ENCODE measurements around the gene CENPQ. TPM values are rescaled to one million over a fixed set of nuclear protein-coding genes. Genes with fewer than 3 reads are reported as not detected.
"Not testable (repeated sequence)": the region's sequence is repeated elsewhere in the genome, so short reads cannot be mapped to it uniquely, and the experiment has no call there.

CENPQ gene
- total and polyA plus RNA-seq, 5 donors from 2014 or later: 1.3 to 7.5 (median 4.8) TPM

DNA sequence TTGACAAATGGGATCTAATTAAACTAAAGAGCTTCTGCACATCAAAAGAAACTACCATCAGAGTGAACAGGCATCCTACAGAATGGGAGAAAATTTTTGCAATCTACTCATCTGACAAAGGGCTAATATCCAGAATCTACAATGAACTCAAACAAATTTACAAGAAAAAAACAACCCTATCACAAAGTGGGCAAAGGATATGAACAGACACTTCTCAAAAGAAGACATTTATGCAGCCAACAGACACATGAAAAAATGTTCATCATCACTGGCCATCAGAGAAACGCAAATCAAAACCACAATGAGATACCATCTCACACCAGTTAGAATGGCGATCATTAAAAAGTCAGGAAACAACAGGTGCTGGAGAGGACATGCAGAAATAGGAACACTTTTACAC, 13.4 kb downstream of the CENPQ start:
- not testable (repeated sequence) for H3K9me3 ChIP-seq (ENCODE audit: control insufficient read depth in 2 of 2, low read length in 2 of 2); H3K27me3 Mint-ChIP-seq; H3K36me3 ChIP-seq (ENCODE audit: control insufficient read depth, insufficient read depth, low read length); H3K4me3 Mint-ChIP-seq; H3K27ac Mint-ChIP-seq; H3K4me3 ChIP-seq (ENCODE audit: low read depth, low read length); H3K27ac ChIP-seq (ENCODE audit: insufficient read depth, low read length, poor library complexity, severe bottlenecking); H3K4me1 Mint-ChIP-seq; H3K27me3 ChIP-seq (ENCODE audit: control insufficient read depth, insufficient read depth, low read length); DNase-seq; H3K4me1 ChIP-seq (ENCODE audit: control insufficient read depth, insufficient read depth, low read length, poor library complexity, severe bottlenecking); ATAC-seq (ENCODE audit: low read depth in 2 of 2)
- Mint-ChIP-seq H3K9me3 (peaks cover 0 to 12% (median 0%) of the 10 kb centered on the region in 7 donors), H3K36me3 (peaks cover 50% of the 10 kb centered on the region)

DNA sequence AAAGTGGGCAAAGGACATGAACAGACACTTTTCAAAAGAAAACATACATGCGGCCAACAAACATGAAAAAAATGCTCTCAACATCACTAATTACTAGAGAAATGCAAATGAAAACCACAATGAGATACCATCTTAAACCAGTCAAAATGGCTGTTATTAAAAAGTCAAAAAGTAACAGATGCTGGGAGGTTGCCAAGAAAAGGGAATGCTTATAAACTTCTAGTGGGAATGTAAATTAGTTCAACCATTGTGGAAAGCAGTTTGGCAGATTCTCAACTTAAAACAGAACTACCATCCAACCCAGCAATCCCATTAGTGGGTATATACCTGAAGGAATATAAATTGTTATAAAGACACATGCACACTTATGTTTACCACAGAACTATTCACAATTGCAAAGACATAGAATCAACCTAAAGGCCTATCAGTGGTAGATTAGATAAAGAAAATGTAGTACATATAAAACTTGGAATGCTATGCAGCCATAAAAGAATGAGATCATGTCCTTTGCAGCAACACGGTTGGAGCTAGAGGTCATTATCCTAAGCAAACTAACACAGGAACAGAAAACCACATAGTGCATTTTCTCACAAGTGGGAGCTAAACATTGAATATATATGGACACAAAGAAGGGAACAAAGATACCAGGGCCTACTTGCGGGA, 16.3 kb downstream of the CENPQ start:
- ATAC-seq (ENCODE audit: low read depth in 2 of 2): no peak
- Histone ChIP-seq H3K4me3 (ENCODE audit: low read depth, low read length) (no peak overlapping the region), H3K36me3 (ENCODE audit: control insufficient read depth, insufficient read depth, low read length) (no peaks in the 10 kb centered on the region), H3K27ac (ENCODE audit: insufficient read depth, low read length, poor library complexity, severe bottlenecking) (no peak overlapping the region), H3K9me3 (ENCODE audit: control insufficient read depth in 2 of 2, low read length in 2 of 2) (no peaks in the 10 kb centered on the region), H3K27me3 (ENCODE audit: control insufficient read depth, insufficient read depth, low read length) (no peaks in the 10 kb centered on the region), H3K4me1 (ENCODE audit: control insufficient read depth, insufficient read depth, low read length, poor library complexity, severe bottlenecking) (no peaks in the 10 kb centered on the region)
- Mint-ChIP-seq H3K36me3 (peaks cover 29% of the 10 kb centered on the region), H3K4me3 (no peak overlapping the region), H3K4me1 (no peaks in the 10 kb centered on the region), H3K27ac (no peak overlapping the region), H3K27me3 (no peaks in the 10 kb centered on the region), H3K9me3 (peaks cover 0 to 12% (median 0%) of the 10 kb centered on the region in 7 donors)
- DNase-seq: no peak

DNA sequence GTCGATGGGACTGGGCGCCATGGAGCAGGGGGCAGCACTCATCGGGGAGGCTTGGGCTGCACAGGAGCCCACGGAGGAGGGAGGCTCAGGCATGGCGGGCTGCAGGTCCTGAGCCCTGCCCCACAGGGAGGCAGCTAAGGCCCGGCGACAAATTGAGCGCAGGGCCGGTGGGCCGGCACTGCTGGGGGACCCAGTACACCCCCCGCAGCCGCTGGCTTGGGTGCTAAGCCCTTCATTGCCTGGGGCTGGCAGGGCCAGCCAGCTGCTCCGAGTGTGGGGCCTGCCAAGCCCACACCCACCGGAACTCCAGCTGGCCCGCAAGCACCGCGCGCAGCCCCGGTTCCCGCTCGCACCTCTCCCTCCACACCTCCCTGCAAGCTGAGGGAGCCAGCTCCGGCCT, 18.7 kb downstream of the CENPQ start:
- not testable (repeated sequence) for H3K27ac Mint-ChIP-seq; DNase-seq; H3K27ac ChIP-seq (ENCODE audit: insufficient read depth, low read length, poor library complexity, severe bottlenecking); H3K9me3 ChIP-seq (ENCODE audit: control insufficient read depth in 2 of 2, low read length in 2 of 2); H3K36me3 ChIP-seq (ENCODE audit: control insufficient read depth, insufficient read depth, low read length); ATAC-seq (ENCODE audit: low read depth in 2 of 2); H3K4me3 ChIP-seq (ENCODE audit: low read depth, low read length); H3K4me1 Mint-ChIP-seq; H3K27me3 ChIP-seq (ENCODE audit: control insufficient read depth, insufficient read depth, low read length); H3K4me1 ChIP-seq (ENCODE audit: control insufficient read depth, insufficient read depth, low read length, poor library complexity, severe bottlenecking); H3K27me3 Mint-ChIP-seq; H3K4me3 Mint-ChIP-seq
- peaks cover 0 to 12% (median 0%) of the 10 kb centered on the region in 7 donors for H3K9me3 Mint-ChIP-seq
- H3K36me3 Mint-ChIP-seq: peaks cover 25% of the 10 kb centered on the region

DNA sequence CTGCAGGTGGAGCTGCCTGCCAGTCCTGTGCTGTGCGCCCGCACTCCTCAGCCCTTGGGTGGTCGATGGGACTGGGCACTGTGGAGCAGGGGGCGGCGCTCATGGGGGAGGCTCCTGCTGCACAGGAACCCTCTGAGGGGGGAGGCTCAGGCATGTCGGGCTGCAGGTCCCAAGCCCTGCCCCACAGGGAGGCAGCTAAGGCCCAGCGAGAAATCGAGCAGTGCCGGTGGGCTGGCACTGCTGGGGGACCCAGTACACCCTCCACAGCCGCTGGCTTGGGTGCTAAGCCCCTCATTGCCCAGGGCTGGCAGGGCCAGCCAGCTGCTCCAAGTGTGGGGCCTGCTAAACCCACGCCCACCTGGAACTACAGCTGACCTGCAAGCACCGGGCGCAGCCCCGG, 20.2 kb downstream of the CENPQ start:
- not testable (repeated sequence) for H3K36me3 ChIP-seq (ENCODE audit: control insufficient read depth, insufficient read depth, low read length); H3K9me3 ChIP-seq (ENCODE audit: control insufficient read depth in 2 of 2, low read length in 2 of 2); H3K27ac Mint-ChIP-seq; H3K4me1 Mint-ChIP-seq; H3K27me3 ChIP-seq (ENCODE audit: control insufficient read depth, insufficient read depth, low read length); H3K4me3 Mint-ChIP-seq; H3K27me3 Mint-ChIP-seq; H3K9me3 Mint-ChIP-seq; H3K4me1 ChIP-seq (ENCODE audit: control insufficient read depth, insufficient read depth, low read length, poor library complexity, severe bottlenecking); H3K4me3 ChIP-seq (ENCODE audit: low read depth, low read length); H3K27ac ChIP-seq (ENCODE audit: insufficient read depth, low read length, poor library complexity, severe bottlenecking); ATAC-seq (ENCODE audit: low read depth in 2 of 2); DNase-seq
- H3K36me3 Mint-ChIP-seq: peaks cover 31% of the 10 kb centered on the region

- Histone ChIP-seq H3K27me3 (ENCODE audit: control insufficient read depth, insufficient read depth, low read length) (no peaks in the 10 kb centered on the region), H3K9me3 (ENCODE audit: control insufficient read depth in 2 of 2, low read length in 2 of 2) (no peaks in the 10 kb centered on the region), H3K4me1 (ENCODE audit: control insufficient read depth, insufficient read depth, low read length, poor library complexity, severe bottlenecking) (no peaks in the 10 kb centered on the region), H3K27ac (ENCODE audit: insufficient read depth, low read length, poor library complexity, severe bottlenecking) (no peak overlapping the region), H3K36me3 (ENCODE audit: control insufficient read depth, insufficient read depth, low read length) (peaks cover 26% of the 10 kb centered on the region), H3K4me3 (ENCODE audit: low read depth, low read length) (no peak overlapping the region)
- DNase-seq (no peak), ATAC-seq (ENCODE audit: low read depth in 2 of 2) (no peak)
- no peak overlapping the region for H3K27ac Mint-ChIP-seq
- H3K27me3 Mint-ChIP-seq: no peaks in the 10 kb centered on the region
- H3K9me3 Mint-ChIP-seq: no peaks in the 10 kb centered on the region
- H3K4me3 Mint-ChIP-seq: no peak overlapping the region
- peaks cover 56% of the 10 kb centered on the region for H3K36me3 Mint-ChIP-seq
- H3K4me1 Mint-ChIP-seq: no peaks in the 10 kb centered on the region
Observed at GRCh38 chr6:49490633-49491032, 27.5 kb downstream of the CENPQ start.

DNA sequence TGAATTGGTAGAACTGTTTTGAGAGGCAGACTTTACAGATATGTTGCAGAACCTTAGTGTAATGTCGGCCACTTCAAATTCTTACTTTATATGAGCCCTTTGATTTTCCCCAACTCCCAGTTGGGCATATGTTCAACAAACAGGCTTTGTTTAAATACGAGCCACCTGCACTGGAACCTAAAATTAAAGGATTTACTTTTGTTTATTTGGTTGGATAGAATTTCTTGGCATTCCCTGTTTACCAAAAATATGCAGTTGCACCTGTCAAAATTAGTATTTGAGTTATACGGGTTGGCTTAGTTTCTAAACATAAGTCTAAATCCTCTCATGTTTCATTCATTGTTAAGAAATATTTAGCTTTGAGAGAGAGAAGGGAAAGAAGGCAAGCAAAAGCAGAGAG, 34.1 kb downstream of the CENPQ start:
- no peak overlapping the region for H3K27ac Mint-ChIP-seq
- ATAC-seq (ENCODE audit: low read depth in 2 of 2): no peak
- H3K36me3 Mint-ChIP-seq: peaks cover 14% of the 10 kb centered on the region
- Histone ChIP-seq H3K27me3 (ENCODE audit: control insufficient read depth, insufficient read depth, low read length) (no peaks in the 10 kb centered on the region), H3K36me3 (ENCODE audit: control insufficient read depth, insufficient read depth, low read length) (peaks cover 5% of the 10 kb centered on the region), H3K4me1 (ENCODE audit: control insufficient read depth, insufficient read depth, low read length, poor library complexity, severe bottlenecking) (no peaks in the 10 kb centered on the region), H3K27ac (ENCODE audit: insufficient read depth, low read length, poor library complexity, severe bottlenecking) (no peak overlapping the region), H3K4me3 (ENCODE audit: low read depth, low read length) (no peak overlapping the region), H3K9me3 (ENCODE audit: control insufficient read depth in 2 of 2, low read length in 2 of 2) (no peaks in the 10 kb centered on the region)
- H3K4me1 Mint-ChIP-seq: no peaks in the 10 kb centered on the region
- no peak for DNase-seq
- H3K4me3 Mint-ChIP-seq: no peak overlapping the region
- H3K27me3 Mint-ChIP-seq: peaks cover 6% of the 10 kb centered on the region
- H3K9me3 Mint-ChIP-seq: no peaks in the 10 kb centered on the region

GRCh38 chr6:49499126-49499525, 36.0 kb downstream of the CENPQ start:
- no peak for ATAC-seq (ENCODE audit: low read depth in 2 of 2)
- Histone ChIP-seq H3K4me3 (ENCODE audit: low read depth, low read length) (no peak overlapping the region), H3K36me3 (ENCODE audit: control insufficient read depth, insufficient read depth, low read length) (peaks cover 3% of the 10 kb centered on the region), H3K4me1 (ENCODE audit: control insufficient read depth, insufficient read depth, low read length, poor library complexity, severe bottlenecking) (no peaks in the 10 kb centered on the region), H3K27me3 (ENCODE audit: control insufficient read depth, insufficient read depth, low read length) (no peaks in the 10 kb centered on the region), H3K9me3 (ENCODE audit: control insufficient read depth in 2 of 2, low read length in 2 of 2) (no peaks in the 10 kb centered on the region), H3K27ac (ENCODE audit: insufficient read depth, low read length, poor library complexity, severe bottlenecking) (no peak overlapping the region)
- H3K27ac Mint-ChIP-seq: no peak overlapping the region
- no peak overlapping the region for H3K4me3 Mint-ChIP-seq
- peaks cover 6% of the 10 kb centered on the region for H3K36me3 Mint-ChIP-seq
- DNase-seq: no peak
- peaks cover 16% of the 10 kb centered on the region for H3K27me3 Mint-ChIP-seq
- peaks cover 0 to 2% (median 0%) of the 10 kb centered on the region in 7 donors for H3K9me3 Mint-ChIP-seq
- no peaks in the 10 kb centered on the region for H3K4me1 Mint-ChIP-seq

- no peak for DNase-seq
- no peak within 1 kb of the TSS for H3K27ac ChIP-seq (ENCODE audit: insufficient read depth, low read length, poor library complexity, severe bottlenecking)
- H3K9me3 Mint-ChIP-seq: peaks cover 0 to 2% (median 0%) of the 10 kb centered on the region in 7 donors
- H3K36me3 ChIP-seq (ENCODE audit: control insufficient read depth, insufficient read depth, low read length): peaks cover 2% of the 10 kb centered on the region
- no peaks in the 10 kb centered on the region for H3K27me3 ChIP-seq (ENCODE audit: control insufficient read depth, insufficient read depth, low read length)
- H3K27me3 Mint-ChIP-seq: peaks cover 16% of the 10 kb centered on the region
- ATAC-seq (ENCODE audit: low read depth in 2 of 2): no peak
- no peak within 1 kb of the TSS for H3K27ac Mint-ChIP-seq
- no peaks in the 10 kb centered on the region for H3K4me1 Mint-ChIP-seq
- H3K4me3 Mint-ChIP-seq: no peak within 1 kb of the TSS
- H3K9me3 ChIP-seq (ENCODE audit: control insufficient read depth in 2 of 2, low read length in 2 of 2): no peaks in the 10 kb centered on the region
- peaks cover 4% of the 10 kb centered on the region for H3K36me3 Mint-ChIP-seq
- H3K4me3 ChIP-seq (ENCODE audit: low read depth, low read length): no peak within 1 kb of the TSS
- no peaks in the 10 kb centered on the region for H3K4me1 ChIP-seq (ENCODE audit: control insufficient read depth, insufficient read depth, low read length, poor library complexity, severe bottlenecking)
Observed at GRCh38 chr6:49499623-49500022, 36.5 kb downstream of the CENPQ start, which contains the start of gene GLYATL3. TSS of gene GLYATL3 (plus strand) at chr6:49499923. CDS start at chr6:49511991, 12,068 bp downstream.
